ENCODE data around the gene BUB3.

The BUB3 gene

GRCh38 chr10:123154092-123154710, at the start of gene BUB3:
TSS of gene BUB3 (plus strand) at chr10:123154402. CDS start at chr10:123154918, 516 bp downstream.
- Histone ChIP-seq H3K4me1 (ENCODE audit: insufficient read depth, low read length) (peaks cover 22% of the 10 kb centered on the region), H3K36me3 (ENCODE audit: insufficient read depth, low read length) (peaks cover 23% of the 10 kb centered on the region), H3K9me3 (ENCODE audit: low read length) (no peaks in the 10 kb centered on the region), H3K27me3 (ENCODE audit: control insufficient read depth in 1 of 2, insufficient read depth in 2 of 2, low read length in 2 of 2) (peaks cover 40 to 42% of the 10 kb centered on the region in 2 donors), H3K27ac (ENCODE audit: low read depth, low read length) (peak within 1 kb of the TSS; percentile 87), H3K9ac (ENCODE audit: low read length) (peak within 1 kb of the TSS; percentile 53), H3K4me3 (ENCODE audit: low read depth in 1 of 2, low read length in 2 of 2) (peak within 1 kb of the TSS; percentile 94 to 98)

GRCh38 chr10:123109466-123109865, 44.7 kb upstream of the BUB3 start:
- Histone ChIP-seq H3K36me3 (ENCODE audit: insufficient read depth, low read length) (no peaks in the 10 kb centered on the region), H3K4me3 (ENCODE audit: low read depth in 1 of 2, low read length in 2 of 2) (no peak overlapping the region), H3K4me1 (ENCODE audit: insufficient read depth, low read length) (no peaks in the 10 kb centered on the region), H3K9ac (ENCODE audit: low read length) (no peak overlapping the region), H3K27me3 (ENCODE audit: control insufficient read depth in 1 of 2, insufficient read depth in 2 of 2, low read length in 2 of 2) (no peaks in the 10 kb centered on the region), H3K9me3 (ENCODE audit: low read length) (no peaks in the 10 kb centered on the region), H3K27ac (ENCODE audit: low read depth, low read length) (no peak overlapping the region)

GRCh38 chr10:123117644-123118417, 36.4 kb upstream of the BUB3 start:
- H3K27me3 ChIP-seq (ENCODE audit: control insufficient read depth in 1 of 2, insufficient read depth in 2 of 2, low read length in 2 of 2): peaks cover 13 to 16% of the 10 kb centered on the region in 2 donors
- no peaks in the 10 kb centered on the region for H3K9me3 ChIP-seq (ENCODE audit: low read length)
- no peaks in the 10 kb centered on the region for H3K4me1 ChIP-seq (ENCODE audit: insufficient read depth, low read length)
- H3K36me3 ChIP-seq (ENCODE audit: insufficient read depth, low read length): no peaks in the 10 kb centered on the region
- H3K4me3 ChIP-seq (ENCODE audit: low read depth in 1 of 2, low read length in 2 of 2): no peak overlapping the region
- H3K27ac ChIP-seq (ENCODE audit: low read depth, low read length): no peak overlapping the region
- H3K9ac ChIP-seq (ENCODE audit: low read length): no peak overlapping the region

- Histone ChIP-seq H3K4me3 (ENCODE audit: low read depth in 1 of 2, low read length in 2 of 2) (no peak overlapping the region), H3K27me3 (ENCODE audit: control insufficient read depth in 1 of 2, insufficient read depth in 2 of 2, low read length in 2 of 2) (peaks cover 13 to 16% of the 10 kb centered on the region in 2 donors), H3K4me1 (ENCODE audit: insufficient read depth, low read length) (no peaks in the 10 kb centered on the region), H3K36me3 (ENCODE audit: insufficient read depth, low read length) (no peaks in the 10 kb centered on the region), H3K9ac (ENCODE audit: low read length) (no peak overlapping the region), H3K9me3 (ENCODE audit: low read length) (no peaks in the 10 kb centered on the region), H3K27ac (ENCODE audit: low read depth, low read length) (no peak overlapping the region)
These were observed 35.1 kb upstream of the BUB3 start for GRCh38 chr10:123119081-123119480.

GRCh38 chr10:123126246-123126645, 28.0 kb upstream of the BUB3 start:
- Histone ChIP-seq H3K36me3 (ENCODE audit: insufficient read depth, low read length) (no peaks in the 10 kb centered on the region), H3K27me3 (ENCODE audit: control insufficient read depth in 1 of 2, insufficient read depth in 2 of 2, low read length in 2 of 2) (peaks cover 12 to 19% of the 10 kb centered on the region in 2 donors), H3K4me1 (ENCODE audit: insufficient read depth, low read length) (no peaks in the 10 kb centered on the region), H3K27ac (ENCODE audit: low read depth, low read length) (no peak overlapping the region), H3K9me3 (ENCODE audit: low read length) (peaks cover 15% of the 10 kb centered on the region), H3K9ac (ENCODE audit: low read length) (no peak overlapping the region), H3K4me3 (ENCODE audit: low read depth in 1 of 2, low read length in 2 of 2) (no peak overlapping the region)

GRCh38 chr10:123129618-123130271, 24.5 kb upstream of the BUB3 start:
- Histone ChIP-seq H3K9me3 (ENCODE audit: low read length) (peaks cover 15% of the 10 kb centered on the region), H3K27ac (ENCODE audit: low read depth, low read length) (no peak overlapping the region), H3K4me3 (ENCODE audit: low read depth in 1 of 2, low read length in 2 of 2) (no peak overlapping the region)

GRCh38 chr10:123132576-123133477, 21.4 kb upstream of the BUB3 start:
- H3K9ac ChIP-seq (ENCODE audit: low read length): no peak overlapping the region
- H3K27me3 ChIP-seq (ENCODE audit: control insufficient read depth in 1 of 2, insufficient read depth in 2 of 2, low read length in 2 of 2): peaks cover 68 to 84% of the 10 kb centered on the region in 2 donors
- H3K36me3 ChIP-seq (ENCODE audit: insufficient read depth, low read length): no peaks in the 10 kb centered on the region
- H3K27ac ChIP-seq (ENCODE audit: low read depth, low read length): no peak overlapping the region
- H3K9me3 ChIP-seq (ENCODE audit: low read length): peaks cover 15% of the 10 kb centered on the region
- peak overlapping the region in 1 of 2 donors; percentile 41 for H3K4me3 ChIP-seq (ENCODE audit: low read depth in 1 of 2, low read length in 2 of 2)
- peaks cover 27% of the 10 kb centered on the region for H3K4me1 ChIP-seq (ENCODE audit: insufficient read depth, low read length)

More at GRCh38 chr10:123129618-123130271, 24.5 kb upstream of the BUB3 start:
- Histone ChIP-seq H3K4me1 (ENCODE audit: insufficient read depth, low read length) (peaks cover 16% of the 10 kb centered on the region), H3K36me3 (ENCODE audit: insufficient read depth, low read length) (no peaks in the 10 kb centered on the region), H3K27me3 (ENCODE audit: control insufficient read depth in 1 of 2, insufficient read depth in 2 of 2, low read length in 2 of 2) (peaks cover 44 to 54% of the 10 kb centered on the region in 2 donors), H3K9ac (ENCODE audit: low read length) (no peak overlapping the region)

- no peak overlapping the region for H3K9ac ChIP-seq (ENCODE audit: low read length)
- peaks cover 76 to 93% of the 10 kb centered on the region in 2 donors for H3K27me3 ChIP-seq (ENCODE audit: control insufficient read depth in 1 of 2, insufficient read depth in 2 of 2, low read length in 2 of 2)
- H3K4me3 ChIP-seq (ENCODE audit: low read depth in 1 of 2, low read length in 2 of 2): peak overlapping the region in 1 of 2 donors; percentile 6
- no peaks in the 10 kb centered on the region for H3K36me3 ChIP-seq (ENCODE audit: insufficient read depth, low read length)
- H3K4me1 ChIP-seq (ENCODE audit: insufficient read depth, low read length): peaks cover 27% of the 10 kb centered on the region
- no peak overlapping the region for H3K27ac ChIP-seq (ENCODE audit: low read depth, low read length)
- peaks cover 7% of the 10 kb centered on the region for H3K9me3 ChIP-seq (ENCODE audit: low read length)
These were observed 20.5 kb upstream of the BUB3 start for GRCh38 chr10:123133541-123134342.

GRCh38 chr10:123134343-123134914, 19.8 kb upstream of the BUB3 start:
- Histone ChIP-seq H3K4me1 (ENCODE audit: insufficient read depth, low read length) (peaks cover 27% of the 10 kb centered on the region), H3K4me3 (ENCODE audit: low read depth in 1 of 2, low read length in 2 of 2) (no peak overlapping the region)

GRCh38 chr10:123134915-123135414, 19.2 kb upstream of the BUB3 start:
- Histone ChIP-seq H3K27ac (ENCODE audit: low read depth, low read length) (no peak overlapping the region), H3K36me3 (ENCODE audit: insufficient read depth, low read length) (no peaks in the 10 kb centered on the region), H3K4me1 (ENCODE audit: insufficient read depth, low read length) (peaks cover 27% of the 10 kb centered on the region), H3K4me3 (ENCODE audit: low read depth in 1 of 2, low read length in 2 of 2) (no peak overlapping the region), H3K9ac (ENCODE audit: low read length) (no peak overlapping the region), H3K27me3 (ENCODE audit: control insufficient read depth in 1 of 2, insufficient read depth in 2 of 2, low read length in 2 of 2) (peaks cover 83 to 94% of the 10 kb centered on the region in 2 donors), H3K9me3 (ENCODE audit: low read length) (no peaks in the 10 kb centered on the region)

More at GRCh38 chr10:123134343-123134914, 19.8 kb upstream of the BUB3 start:
- Histone ChIP-seq H3K9me3 (ENCODE audit: low read length) (no peaks in the 10 kb centered on the region), H3K27me3 (ENCODE audit: control insufficient read depth in 1 of 2, insufficient read depth in 2 of 2, low read length in 2 of 2) (peaks cover 79 to 94% of the 10 kb centered on the region in 2 donors), H3K9ac (ENCODE audit: low read length) (no peak overlapping the region), H3K27ac (ENCODE audit: low read depth, low read length) (no peak overlapping the region), H3K36me3 (ENCODE audit: insufficient read depth, low read length) (no peaks in the 10 kb centered on the region)

Measured in muscle layer of colon (tissue), 2 donors.